Stomach (tissue), 4 donors: ENCODE measurements around the gene OSBPL2.

Experiments used
- CTCF ChIP-seq, 7 experiments: fragments of 450-650 bp in 4 of 7; fragments of 200-600 bp in 3 of 7; sonication (generic) in 3 of 7; IDR thresholded peaks; one replicate each; pipeline ENCODE4 v1.5.1; 2016 to 2019; ENCODE audit warnings: antibody characterized with exemption in 7 of 7, control low read depth in 2 of 7, mild to moderate bottlenecking in 1 of 7
- POLR2A ChIP-seq, 4 donors: fragments of 450-650 bp; IDR thresholded peaks; one replicate each; pipeline ENCODE4 v1.6.1; 2016; ENCODE audit warnings: antibody characterized with exemption in 4 of 4, control low read depth in 2 of 4, mild to moderate bottlenecking in 1 of 4, moderate library complexity in 1 of 4
- POLR2AphosphoS5 ChIP-seq, 3 donors: sonication (generic); formaldehyde crosslinking; IDR thresholded peaks; one replicate each; pipeline ENCODE4 v1.6.1; 2016; ENCODE audit warnings: antibody characterized with exemption in 3 of 3

- no peak for TF ChIP-seq POLR2AphosphoS5 (IDR thresholded peaks at IDR 0.05)
- no peak for TF ChIP-seq CTCF (IDR thresholded peaks at IDR 0.05)
- TF ChIP-seq POLR2A (IDR thresholded peaks at IDR 0.05), result no peak
Measured at GRCh38 chr20:62268228-62268900, 30.0 kb downstream of the OSBPL2 start.
